A549 (cell line): ENCODE measurements around the gene DYNLRB2.

Experiments
- CHD2 ChIP-seq: fragments of 150-350 bp; IDR thresholded peaks from 2 replicates; pipeline ENCODE4 v1.6.1; 2014; ENCODE audit warnings: low read length; ENCODE audit not compliant: partially characterized antibody
- EP300 ChIP-seq, 2 experiments: fragments of >200 bp; sonication (Bioruptor Twin); formaldehyde crosslinking; IDR thresholded peaks; 2 replicates in 1 of 2; 3 replicates in 1 of 2; pipeline ENCODE4 v1.6.1; 2016 to 2017
- HDAC2 ChIP-seq: fragments of 200-600 bp; sonication (generic); IDR thresholded peaks from 2 replicates; pipeline ENCODE4 v1.6.1; 2016
- MAZ ChIP-seq: fragments of 150-350 bp; IDR thresholded peaks from 2 replicates; pipeline ENCODE4 v1.6.1; 2014; ENCODE audit warnings: antibody characterized with exemption, low read depth, low read length, borderline replicate concordance
- MYC ChIP-seq: IDR thresholded peaks from 2 replicates; pipeline ENCODE4 v1.6.1; 2012; ENCODE audit warnings: mild to moderate bottlenecking, inconsistent platforms, low read length, improper control_type of control experiment, borderline replicate concordance
- POLR2A ChIP-seq: IDR thresholded peaks from 2 replicates; pipeline ENCODE4 v1.6.1; 2012; ENCODE audit warnings: mild to moderate bottlenecking, low read length
- REST ChIP-seq: fragments of 200-600 bp; sonication (generic); IDR thresholded peaks from 2 replicates; pipeline ENCODE4 v1.6.1; 2016; ENCODE audit warnings: antibody characterized with exemption, mild to moderate bottlenecking, moderate library complexity
- ZFP36 ChIP-seq: fragments of 450-650 bp; IDR thresholded peaks from 2 replicates; pipeline ENCODE4 v1.6.1; 2014; ENCODE audit warnings: borderline replicate concordance; ENCODE audit not compliant: partially characterized antibody
- TF ChIP-seq, protein P1 (sequence below): fragments of >200 bp; sonication (Bioruptor Twin); formaldehyde crosslinking; IDR thresholded peaks from 3 replicates; pipeline ENCODE4 v1.5.1; 2016
- TF ChIP-seq, protein P2 (sequence below): IDR thresholded peaks from 2 replicates; pipeline ENCODE4 v1.6.1; 2012

DNA sequence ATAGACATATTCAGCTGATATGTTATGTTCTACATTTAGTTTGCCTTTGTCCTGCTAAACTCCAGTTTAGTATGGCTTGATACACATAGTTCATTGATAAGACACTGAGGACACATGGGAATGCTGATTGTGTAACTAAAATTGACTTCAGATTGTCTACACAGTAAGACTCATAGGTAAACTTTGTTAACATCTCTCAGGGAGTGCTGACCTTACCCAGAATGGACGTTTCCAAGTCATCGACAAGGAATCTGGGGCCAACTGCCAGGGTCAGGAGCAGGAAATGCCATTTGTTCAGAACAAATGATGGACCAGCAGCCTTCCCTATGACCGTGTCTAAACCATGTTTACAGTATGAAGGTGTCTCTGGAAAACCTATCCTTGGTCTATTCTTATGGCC is 58.7 kb downstream of the DYNLRB2 start:
- TF ChIP-seq, protein P1, sequence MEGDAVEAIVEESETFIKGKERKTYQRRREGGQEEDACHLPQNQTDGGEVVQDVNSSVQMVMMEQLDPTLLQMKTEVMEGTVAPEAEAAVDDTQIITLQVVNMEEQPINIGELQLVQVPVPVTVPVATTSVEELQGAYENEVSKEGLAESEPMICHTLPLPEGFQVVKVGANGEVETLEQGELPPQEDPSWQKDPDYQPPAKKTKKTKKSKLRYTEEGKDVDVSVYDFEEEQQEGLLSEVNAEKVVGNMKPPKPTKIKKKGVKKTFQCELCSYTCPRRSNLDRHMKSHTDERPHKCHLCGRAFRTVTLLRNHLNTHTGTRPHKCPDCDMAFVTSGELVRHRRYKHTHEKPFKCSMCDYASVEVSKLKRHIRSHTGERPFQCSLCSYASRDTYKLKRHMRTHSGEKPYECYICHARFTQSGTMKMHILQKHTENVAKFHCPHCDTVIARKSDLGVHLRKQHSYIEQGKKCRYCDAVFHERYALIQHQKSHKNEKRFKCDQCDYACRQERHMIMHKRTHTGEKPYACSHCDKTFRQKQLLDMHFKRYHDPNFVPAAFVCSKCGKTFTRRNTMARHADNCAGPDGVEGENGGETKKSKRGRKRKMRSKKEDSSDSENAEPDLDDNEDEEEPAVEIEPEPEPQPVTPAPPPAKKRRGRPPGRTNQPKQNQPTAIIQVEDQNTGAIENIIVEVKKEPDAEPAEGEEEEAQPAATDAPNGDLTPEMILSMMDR = no peak
- TF ChIP-seq MAZ = no peak
- no peak for TF ChIP-seq CHD2
- no peak for TF ChIP-seq REST
- TF ChIP-seq HDAC2 = no peak
- TF ChIP-seq ZFP36 = no peak
- TF ChIP-seq EP300 (IDR thresholded peaks at IDR 0.05) = no peak
- TF ChIP-seq MYC = no peak
- TF ChIP-seq, protein P2, sequence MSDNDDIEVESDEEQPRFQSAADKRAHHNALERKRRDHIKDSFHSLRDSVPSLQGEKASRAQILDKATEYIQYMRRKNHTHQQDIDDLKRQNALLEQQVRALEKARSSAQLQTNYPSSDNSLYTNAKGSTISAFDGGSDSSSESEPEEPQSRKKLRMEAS = no peak
- TF ChIP-seq POLR2A = no peak
